GM21367 (cell line): ENCODE results near the gene ABLIM2.

Source experiments
- ATAC-seq: cut with Tn5 transposase; IDR thresholded peaks from one replicate; pipeline ENCODE4 v1.9.1; 2021; ENCODE audit not compliant: unreplicated experiment

Gene ABLIM2

DNA sequence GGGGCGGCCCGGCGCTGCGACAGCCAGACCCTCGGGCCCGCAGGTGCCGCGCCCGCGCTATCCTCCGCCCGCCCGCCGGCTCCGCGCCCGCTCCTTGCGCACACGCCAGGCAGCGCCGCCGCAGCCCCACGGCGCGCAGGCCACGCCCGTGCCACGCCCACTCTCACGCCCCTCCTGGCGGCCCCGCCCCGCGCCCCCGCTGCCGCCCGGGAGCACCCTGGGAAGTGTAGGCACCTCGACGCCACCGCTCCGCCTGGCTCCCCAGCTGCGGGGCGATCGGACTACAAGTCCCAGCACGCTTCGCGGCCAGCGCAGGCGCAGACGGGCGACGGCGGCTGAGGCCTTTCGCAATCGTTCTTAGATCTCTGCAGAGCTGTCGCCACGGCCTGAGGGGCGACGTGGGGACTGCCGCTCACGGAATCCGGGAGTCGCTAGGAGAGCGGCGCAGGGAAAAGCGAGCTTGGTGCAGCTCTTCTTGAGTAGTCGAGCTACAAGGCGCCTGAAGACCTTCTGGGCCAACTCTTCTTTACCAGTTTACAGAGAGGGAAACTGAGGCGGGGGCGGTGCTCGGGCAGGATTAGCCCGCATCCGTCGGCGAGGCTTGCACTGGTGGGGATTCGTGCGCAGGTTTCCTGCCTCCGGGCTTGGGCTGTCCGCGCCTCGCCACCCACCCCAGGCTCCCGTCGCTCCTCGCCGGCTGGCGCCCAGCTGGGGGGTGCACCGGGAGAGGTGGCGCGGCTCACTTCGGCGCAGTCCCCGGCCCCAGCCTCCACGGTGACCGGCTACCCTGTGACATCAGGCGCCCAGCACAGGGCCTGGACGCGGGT is at the start of gene ABLIM2:
TSS of gene ABLIM2 (minus strand) at position 104 of the 827 bp plus-strand sequence. CDS start 124 bp downstream, outside the sequence.
- peak; percentile 95 for ATAC-seq

- no peak for ATAC-seq
Measured at GRCh38 chr4:8207314-8207713, 48.7 kb upstream of the ABLIM2 start.

DNA sequence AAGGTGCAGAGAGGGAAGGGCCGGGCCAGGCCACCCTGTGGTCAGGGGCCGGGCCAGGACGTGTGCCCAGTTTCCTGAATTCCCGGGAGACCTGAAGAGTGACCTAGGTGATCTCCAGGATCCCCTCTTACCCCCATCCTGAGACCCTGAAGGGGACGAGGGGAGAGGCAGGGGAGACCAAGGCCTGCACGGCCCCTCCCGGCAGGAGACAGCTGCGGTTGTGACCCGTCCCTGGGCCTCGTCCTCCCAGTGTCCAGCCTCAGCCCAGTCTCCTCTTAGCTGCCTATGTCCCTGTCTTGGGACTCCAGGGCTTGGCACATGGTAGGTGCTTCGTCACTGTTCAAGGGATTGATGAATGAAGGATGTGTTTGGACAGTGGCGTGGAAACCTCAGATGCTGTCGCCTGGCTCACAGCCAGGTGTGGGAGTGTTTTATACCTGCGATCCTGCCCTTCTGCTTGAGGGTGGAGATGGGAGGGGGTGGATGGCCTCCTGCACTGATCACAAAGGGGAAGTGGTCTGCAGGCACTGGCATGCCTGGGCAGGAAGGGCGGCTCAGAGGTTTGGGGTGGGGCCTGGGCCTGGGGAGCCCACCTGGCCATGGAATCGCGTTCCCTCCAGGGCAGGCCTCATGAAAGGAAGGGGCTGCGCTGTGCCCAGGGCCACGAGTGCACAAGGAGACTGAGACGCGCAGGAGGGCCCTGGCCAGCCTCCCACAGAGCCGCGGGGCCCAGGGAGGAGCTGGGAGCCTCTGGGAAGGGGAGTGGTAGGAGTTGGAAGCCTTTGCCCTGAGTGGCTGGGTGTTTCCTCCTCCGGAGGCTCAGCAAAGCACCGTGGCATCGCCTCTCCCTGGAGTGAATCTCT is 47.4 kb upstream of the ABLIM2 start:
- no peak for ATAC-seq

- ATAC-seq, result no peak
Measured at GRCh38 chr4:8205241-8205707, 46.7 kb upstream of the ABLIM2 start.

- no peak for ATAC-seq
Measured at GRCh38 chr4:8204576-8205227, 46.1 kb upstream of the ABLIM2 start.

GRCh38 chr4:8203817-8204216 is 45.2 kb upstream of the ABLIM2 start:
- no peak for ATAC-seq

DNA sequence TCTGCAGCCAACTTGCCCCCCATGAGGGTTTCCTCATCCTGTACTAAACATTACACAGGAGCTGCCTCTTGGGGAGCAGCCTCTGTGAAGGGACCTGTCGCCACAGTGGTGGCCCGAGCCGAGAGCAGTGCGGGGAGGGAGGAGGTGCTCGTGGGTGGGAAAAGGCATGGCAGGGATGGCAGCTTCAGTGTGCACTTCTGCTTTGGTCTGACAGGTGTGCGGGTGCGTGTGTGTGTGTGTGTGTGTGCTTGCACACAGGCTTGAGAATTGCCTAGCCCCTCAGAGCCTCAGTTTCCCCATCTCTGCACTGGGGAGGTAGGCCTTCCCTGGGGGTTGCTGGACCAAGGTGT is 44.4 kb upstream of the ABLIM2 start:
- no peak for ATAC-seq

DNA sequence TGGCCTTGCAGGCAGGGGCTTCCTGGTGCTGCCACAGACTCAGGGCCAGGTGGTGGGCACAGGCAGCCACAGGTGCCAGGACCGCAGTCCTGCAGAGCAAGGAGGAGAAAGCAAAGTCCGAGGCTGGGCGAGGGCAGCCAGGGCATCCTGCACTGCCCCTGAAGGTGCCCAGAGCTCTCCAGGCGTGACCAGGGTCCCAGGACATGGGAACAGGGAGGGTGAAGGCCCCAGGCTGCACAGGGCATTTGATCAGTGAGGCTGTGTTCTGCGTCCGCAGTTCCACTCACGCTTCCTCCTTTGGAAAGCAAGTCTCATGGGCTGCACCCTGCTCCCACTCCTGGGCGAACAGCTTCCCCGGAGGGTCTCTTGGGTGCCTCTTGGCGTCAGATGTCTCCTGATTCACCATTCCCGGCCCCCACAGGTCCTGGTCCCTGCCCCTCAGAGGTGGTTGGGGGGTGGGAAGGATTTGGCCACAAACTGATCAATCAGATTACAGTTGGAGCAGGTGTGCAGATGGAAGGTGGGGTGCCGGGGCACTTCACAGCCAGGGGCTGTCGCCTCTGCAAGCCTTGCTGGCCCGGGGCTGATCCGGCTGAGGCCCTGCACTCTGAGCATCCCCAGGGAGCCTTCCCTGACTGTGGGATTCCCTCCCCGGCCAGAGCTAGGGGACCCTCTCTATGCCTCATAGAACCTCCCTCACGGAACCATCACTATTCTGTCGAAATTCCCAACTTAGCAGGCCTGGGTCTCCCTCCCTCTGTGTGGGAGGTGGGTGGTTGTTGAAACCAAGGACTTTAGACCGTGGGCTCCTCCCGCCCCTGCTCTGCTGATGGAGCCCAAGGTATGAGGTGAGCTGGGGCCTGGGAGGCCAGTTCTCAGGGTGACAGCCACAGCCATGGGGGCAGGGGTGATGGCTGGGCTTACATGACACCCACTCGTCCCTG is 43.8 kb upstream of the ABLIM2 start:
- ATAC-seq, result no peak

- ATAC-seq, result no peak
Measured at GRCh38 chr4:8201321-8201781, 42.7 kb upstream of the ABLIM2 start.

GRCh38 chr4:8200302-8200975 is 41.8 kb upstream of the ABLIM2 start:
- ATAC-seq, result no peak

- ATAC-seq, result no peak
Measured at GRCh38 chr4:8199594-8200301, 41.1 kb upstream of the ABLIM2 start.

GRCh38 chr4:8198906-8199593 is 40.4 kb upstream of the ABLIM2 start, which contains the start of gene SH3TC1:
Gene SH3TC1 (plus strand): TSS chr4:8199290. CDS start chr4:8205195, 5,905 bp downstream.
- ATAC-seq, result peak; percentile 72

DNA sequence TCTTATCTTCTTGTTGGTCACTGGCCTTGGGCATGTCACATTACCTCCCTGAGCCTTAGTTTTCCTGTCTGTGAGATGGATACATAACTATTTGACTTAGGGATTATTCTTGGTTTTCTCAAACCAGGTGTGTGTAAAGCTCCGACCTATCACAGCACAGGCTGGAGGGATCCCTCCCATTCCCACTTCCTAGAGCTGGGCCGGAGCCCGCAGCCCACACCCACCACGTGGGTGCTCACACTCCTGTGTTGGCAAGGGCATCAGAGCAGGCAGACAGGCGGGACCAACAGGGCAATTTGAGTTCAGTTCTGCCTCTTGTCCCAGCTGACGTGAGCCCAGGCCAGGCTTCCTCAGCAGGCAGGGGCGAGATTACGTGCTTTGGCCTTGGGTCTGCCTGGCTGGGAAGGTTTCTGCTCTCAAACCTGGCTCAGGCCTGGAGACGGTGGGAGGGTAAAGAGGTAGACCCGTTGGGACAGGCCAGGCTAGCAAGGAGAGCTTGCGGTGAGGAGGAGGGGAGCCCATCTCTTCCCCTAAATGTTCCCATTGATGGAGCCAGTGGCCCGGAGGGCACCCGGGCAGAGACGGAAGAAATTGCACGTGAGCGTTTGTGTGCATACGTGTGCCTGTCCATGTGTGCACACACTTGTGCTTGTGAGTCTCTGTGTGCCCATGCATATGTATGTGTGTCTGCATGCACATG is 39.7 kb upstream of the ABLIM2 start:
- peak; percentile 8 for ATAC-seq

DNA sequence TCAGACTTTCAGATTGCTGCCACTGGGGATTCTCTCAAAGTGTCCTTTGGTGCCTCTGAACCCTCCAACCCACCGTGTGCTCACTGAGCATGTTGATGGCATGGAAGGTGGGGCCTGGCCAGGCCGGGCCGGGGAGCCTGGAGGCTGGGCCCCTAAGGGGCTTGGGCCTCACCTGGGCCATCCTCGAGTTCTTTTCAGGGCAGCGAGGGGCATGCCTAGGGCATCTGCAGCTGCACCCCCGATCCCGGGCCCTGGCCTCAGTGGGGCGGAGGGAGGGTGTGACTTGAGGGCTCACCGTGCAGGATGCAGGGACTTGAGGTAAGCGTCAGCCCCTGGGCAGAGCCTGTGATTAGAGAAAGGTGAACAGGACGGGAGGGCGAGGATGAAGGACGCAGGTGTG is 38.9 kb upstream of the ABLIM2 start:
- ATAC-seq, result no peak

DNA sequence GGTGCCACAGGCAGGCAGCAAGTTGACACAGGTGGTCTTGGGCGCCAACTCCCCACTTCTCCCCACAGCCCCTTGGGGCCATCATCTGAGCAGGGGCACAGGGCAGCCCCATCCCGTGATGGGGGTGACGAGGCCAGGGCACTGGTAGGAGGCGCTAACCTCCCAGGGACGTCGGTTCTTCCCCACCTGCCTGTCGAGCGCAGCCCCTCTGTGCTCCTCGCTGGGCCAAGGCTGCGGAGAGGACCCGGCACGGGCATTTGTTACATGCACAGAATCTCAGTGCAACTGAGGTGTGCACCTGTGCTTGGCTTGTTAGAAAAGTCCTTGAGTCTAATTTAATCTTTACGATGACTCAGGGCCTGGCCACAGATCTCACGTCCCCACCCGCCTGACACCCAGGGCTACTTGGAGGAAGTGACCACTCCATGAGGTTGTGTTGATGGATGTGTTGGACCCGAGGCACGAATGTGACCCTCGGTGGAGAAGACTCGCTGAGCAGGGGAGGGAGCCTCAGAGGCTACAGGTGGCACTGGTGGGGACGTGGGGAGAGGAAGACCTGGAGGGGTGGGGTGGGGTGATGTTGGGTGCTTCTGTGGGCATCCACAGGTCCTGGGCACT is 37.3 kb upstream of the ABLIM2 start:
- ATAC-seq, result no peak

- ATAC-seq, result no peak
Measured at GRCh38 chr4:8195431-8195830, 36.8 kb upstream of the ABLIM2 start.
